ENCODE data around the gene ITGBL1.

The ITGBL1 gene

GRCh38 chr13:101555610-101556009, 103.1 kb downstream of the ITGBL1 start:
- Histone ChIP-seq H3K9me2 (replicated peaks; ENCODE audit: low read depth, low read length) (no peaks in the 10 kb centered on the region), H4K20me1 (ENCODE audit: insufficient read depth, low read length, poor library complexity, severe bottlenecking) (no peaks in the 10 kb centered on the region)

GRCh38 chr13:101556676-101557123, 104.2 kb downstream of the ITGBL1 start:
- Histone ChIP-seq H3K36me3 (ENCODE audit: insufficient read depth, low read length) (no peaks in the 10 kb centered on the region), H3K9ac (ENCODE audit: low read depth, low read length, poor library complexity, severe bottlenecking) (no peak overlapping the region), H3K4me2 (ENCODE audit: low read depth, low read length, poor library complexity, severe bottlenecking) (no peak overlapping the region), H3K79me2 (ENCODE audit: insufficient read depth, low read length) (no peaks in the 10 kb centered on the region), H3K4me1 (ENCODE audit: insufficient read depth, low read length, poor library complexity, severe bottlenecking) (no peaks in the 10 kb centered on the region), H3K27me3 (ENCODE audit: insufficient read depth, low read length, poor library complexity, severe bottlenecking) (no peaks in the 10 kb centered on the region), H3K9me3 (ENCODE audit: insufficient read depth, low read depth, low read length) (no peaks in the 10 kb centered on the region), H3K9me2 (replicated peaks; ENCODE audit: low read depth, low read length) (no peaks in the 10 kb centered on the region), H3K4me3 (ENCODE audit: low read length, poor library complexity, severe bottlenecking) (no peak overlapping the region), H4K20me1 (ENCODE audit: insufficient read depth, low read length, poor library complexity, severe bottlenecking) (no peaks in the 10 kb centered on the region), H3F3A (ENCODE audit: low read depth) (no peaks in the 10 kb centered on the region), H2AFZ (ENCODE audit: low read length) (no peak overlapping the region)
- TF ChIP-seq CTCF (conservative IDR thresholded peaks at IDR 0.05; ENCODE audit: low read length): no peak
- TF ChIP-seq EZH2phosphoT487 (IDR thresholded peaks at IDR 0.05; ENCODE audit: borderline replicate concordance): no peak

More at GRCh38 chr13:101555610-101556009, 103.1 kb downstream of the ITGBL1 start:
- Histone ChIP-seq H3F3A (ENCODE audit: low read depth) (no peaks in the 10 kb centered on the region), H3K9ac (ENCODE audit: low read depth, low read length, poor library complexity, severe bottlenecking) (no peak overlapping the region), H3K4me2 (ENCODE audit: low read depth, low read length, poor library complexity, severe bottlenecking) (no peak overlapping the region), H3K27me3 (ENCODE audit: insufficient read depth, low read length, poor library complexity, severe bottlenecking) (no peaks in the 10 kb centered on the region), H3K36me3 (ENCODE audit: insufficient read depth, low read length) (no peaks in the 10 kb centered on the region), H3K79me2 (ENCODE audit: insufficient read depth, low read length) (no peaks in the 10 kb centered on the region), H3K4me1 (ENCODE audit: insufficient read depth, low read length, poor library complexity, severe bottlenecking) (no peaks in the 10 kb centered on the region), H3K9me3 (ENCODE audit: insufficient read depth, low read depth, low read length) (no peaks in the 10 kb centered on the region), H2AFZ (ENCODE audit: low read length) (no peak overlapping the region), H3K4me3 (ENCODE audit: low read length, poor library complexity, severe bottlenecking) (no peak overlapping the region)
- TF ChIP-seq CTCF (conservative IDR thresholded peaks at IDR 0.05; ENCODE audit: low read length) (no peak), EZH2phosphoT487 (IDR thresholded peaks at IDR 0.05; ENCODE audit: borderline replicate concordance) (no peak)

GRCh38 chr13:101565317-101565716, 112.8 kb downstream of the ITGBL1 start:
- Histone ChIP-seq H3K9me3 (ENCODE audit: insufficient read depth, low read depth, low read length) (no peaks in the 10 kb centered on the region), H3K9ac (ENCODE audit: low read depth, low read length, poor library complexity, severe bottlenecking) (no peak overlapping the region), H3K4me1 (ENCODE audit: insufficient read depth, low read length, poor library complexity, severe bottlenecking) (no peaks in the 10 kb centered on the region), H3K36me3 (ENCODE audit: insufficient read depth, low read length) (no peaks in the 10 kb centered on the region), H3K4me3 (ENCODE audit: low read length, poor library complexity, severe bottlenecking) (no peak overlapping the region), H3K27me3 (ENCODE audit: insufficient read depth, low read length, poor library complexity, severe bottlenecking) (no peaks in the 10 kb centered on the region), H3K9me2 (replicated peaks; ENCODE audit: low read depth, low read length) (no peaks in the 10 kb centered on the region), H4K20me1 (ENCODE audit: insufficient read depth, low read length, poor library complexity, severe bottlenecking) (no peaks in the 10 kb centered on the region), H3K79me2 (ENCODE audit: insufficient read depth, low read length) (no peaks in the 10 kb centered on the region), H3F3A (ENCODE audit: low read depth) (no peaks in the 10 kb centered on the region), H2AFZ (ENCODE audit: low read length) (no peak overlapping the region), H3K4me2 (ENCODE audit: low read depth, low read length, poor library complexity, severe bottlenecking) (no peak overlapping the region)
- TF ChIP-seq CTCF (conservative IDR thresholded peaks at IDR 0.05; ENCODE audit: low read length): no peak
- TF ChIP-seq EZH2phosphoT487 (IDR thresholded peaks at IDR 0.05; ENCODE audit: borderline replicate concordance): no peak

Data from Loucy (cell line).